HG03064 (cell line): ENCODE data around the gene LAMA2.

Source experiments
- ATAC-seq: cut with Tn5 transposase; IDR thresholded peaks from one replicate; pipeline ENCODE4 v1.9.1; 2021; ENCODE audit warnings: low read depth; ENCODE audit not compliant: unreplicated experiment

The LAMA2 gene

GRCh38 chr6:129402244-129402643 is 519.3 kb downstream of the LAMA2 start:
- ATAC-seq = no peak

DNA sequence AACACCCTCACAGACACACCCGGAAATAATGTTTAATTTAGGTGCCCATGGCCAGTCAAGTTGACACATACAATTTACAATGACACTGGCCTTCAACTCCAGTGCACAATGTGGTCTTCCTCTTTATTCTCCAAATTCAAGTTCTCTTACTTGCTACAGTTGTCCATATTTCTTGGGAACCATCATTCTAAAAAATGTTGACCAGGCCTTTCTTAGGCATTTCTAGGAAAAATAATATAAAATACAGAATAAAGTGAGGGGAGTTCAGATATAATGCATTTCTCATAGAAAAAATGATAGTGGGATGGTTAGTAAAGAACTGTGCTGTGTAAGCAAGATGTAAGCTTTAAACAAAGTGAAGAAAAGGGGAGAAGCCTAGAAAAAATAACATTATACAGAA is 528.2 kb downstream of the LAMA2 start:
- no peak for ATAC-seq

DNA sequence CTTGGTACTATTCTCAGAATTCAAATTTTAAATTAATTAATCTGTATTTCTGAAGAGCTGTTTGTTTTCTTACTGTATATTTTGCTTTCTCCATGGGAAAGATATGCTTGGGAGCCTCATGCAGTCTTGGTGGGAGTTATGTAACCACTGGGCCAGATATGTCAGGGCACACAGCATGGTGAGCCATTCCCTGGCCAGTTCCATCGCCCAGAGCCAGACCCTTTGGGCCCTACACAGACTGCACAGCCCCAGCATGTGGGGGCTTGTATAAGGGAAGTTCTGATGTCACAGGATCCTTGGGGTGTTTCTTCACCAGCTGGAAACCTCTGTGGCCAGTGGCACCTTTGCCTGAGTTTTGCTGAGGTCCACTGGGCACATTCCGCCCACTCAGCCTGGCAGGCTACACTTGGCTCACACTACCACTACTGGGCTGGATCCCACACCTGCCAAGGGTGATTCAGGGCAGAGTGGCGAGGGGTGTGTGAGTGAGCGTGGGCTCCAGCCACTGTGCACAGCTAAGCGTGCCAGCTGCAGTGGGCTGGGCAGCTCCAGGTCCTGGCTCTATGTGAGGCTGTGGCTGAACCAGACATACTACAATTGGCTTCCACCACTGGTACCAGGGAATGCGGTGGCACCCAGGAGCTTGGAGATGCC is 533.5 kb downstream of the LAMA2 start:
- no peak for ATAC-seq

DNA sequence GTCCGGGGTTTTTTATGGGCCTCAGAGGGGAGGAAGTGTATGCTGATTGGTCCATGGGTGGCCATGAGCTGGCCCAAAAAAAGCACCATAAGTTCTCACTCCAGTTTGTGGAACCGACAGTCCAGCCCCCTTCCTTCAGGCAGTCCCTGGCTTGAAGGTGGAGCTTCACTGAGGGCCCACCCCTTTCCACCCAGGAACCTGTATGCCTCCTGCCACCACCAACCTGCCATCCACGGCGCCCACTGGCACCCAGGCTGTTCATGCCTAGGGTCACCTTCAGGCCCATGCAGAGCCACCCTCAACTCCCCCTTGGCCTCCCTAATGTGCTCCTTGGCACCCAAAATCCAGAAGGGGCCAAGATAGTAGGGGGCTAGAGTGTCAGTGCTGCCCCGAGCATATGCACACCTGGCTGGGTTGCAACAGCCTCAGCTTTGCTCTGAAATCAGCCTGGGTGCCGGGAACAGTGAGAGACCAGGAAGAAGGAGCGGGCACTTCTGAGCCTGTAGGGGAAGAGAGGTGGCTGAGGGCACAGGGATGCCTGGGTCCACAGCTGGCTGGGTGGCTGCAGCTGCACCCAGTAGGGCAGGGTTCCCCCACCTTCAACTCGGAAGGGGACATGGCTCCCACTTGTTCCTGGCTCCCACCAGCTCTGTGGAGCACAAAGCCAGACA is 534.6 kb downstream of the LAMA2 start:
- no peak for ATAC-seq

GRCh38 chr6:129419324-129419723 is 536.4 kb downstream of the LAMA2 start:
- no peak for ATAC-seq

GRCh38 chr6:129426343-129426742 is 543.4 kb downstream of the LAMA2 start:
- ATAC-seq = no peak

- no peak for ATAC-seq
These were observed 547.0 kb downstream of the LAMA2 start for GRCh38 chr6:129429956-129430355.

GRCh38 chr6:129432738-129433137 is 549.8 kb downstream of the LAMA2 start:
- ATAC-seq = no peak

GRCh38 chr6:129434091-129434490 is 551.2 kb downstream of the LAMA2 start:
- no peak for ATAC-seq

- ATAC-seq = no peak
These were observed 557.8 kb downstream of the LAMA2 start for GRCh38 chr6:129440691-129441090.

DNA sequence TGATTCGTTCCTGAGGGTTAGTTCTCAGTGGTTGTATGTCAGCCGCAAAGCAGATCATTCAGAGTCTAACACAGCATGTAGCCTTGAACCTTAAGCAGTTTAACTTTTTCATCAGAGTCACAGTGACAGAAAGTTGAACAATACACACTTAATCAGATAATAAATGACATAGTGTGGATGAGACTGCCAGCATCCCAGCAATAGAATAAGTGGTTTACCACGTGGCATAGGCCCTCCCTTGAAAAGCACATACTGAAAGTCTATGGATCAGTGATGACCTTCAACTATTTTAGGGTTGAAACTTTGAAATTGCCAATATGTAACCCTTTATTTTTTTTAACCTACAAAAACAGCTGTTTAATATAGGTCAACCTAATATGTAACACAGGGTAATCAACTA is 561.7 kb downstream of the LAMA2 start:
- ATAC-seq = no peak

GRCh38 chr6:129446272-129447197 is 563.6 kb downstream of the LAMA2 start:
- ATAC-seq = no peak

DNA sequence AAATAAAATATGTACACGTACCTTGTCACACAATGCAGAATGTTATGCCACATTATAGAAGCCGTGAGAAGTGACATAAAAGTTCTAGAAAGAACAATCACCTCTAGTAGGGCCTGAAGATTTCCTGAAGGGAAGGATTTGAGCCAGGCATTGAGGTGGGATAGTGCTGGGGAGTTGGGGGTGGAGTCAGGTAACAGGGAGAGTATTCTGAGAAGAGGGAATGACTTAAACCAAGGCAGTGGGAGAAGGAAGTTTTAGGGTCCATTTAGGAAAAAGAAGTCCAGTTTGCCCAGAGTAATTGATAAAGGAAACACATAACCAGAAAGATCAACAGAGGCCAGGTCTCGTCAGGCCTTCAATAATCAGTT is 564.2 kb downstream of the LAMA2 start:
- ATAC-seq = no peak

- ATAC-seq = peak; percentile 99
These were observed 566.0 kb downstream of the LAMA2 start for GRCh38 chr6:129448965-129449364.

DNA sequence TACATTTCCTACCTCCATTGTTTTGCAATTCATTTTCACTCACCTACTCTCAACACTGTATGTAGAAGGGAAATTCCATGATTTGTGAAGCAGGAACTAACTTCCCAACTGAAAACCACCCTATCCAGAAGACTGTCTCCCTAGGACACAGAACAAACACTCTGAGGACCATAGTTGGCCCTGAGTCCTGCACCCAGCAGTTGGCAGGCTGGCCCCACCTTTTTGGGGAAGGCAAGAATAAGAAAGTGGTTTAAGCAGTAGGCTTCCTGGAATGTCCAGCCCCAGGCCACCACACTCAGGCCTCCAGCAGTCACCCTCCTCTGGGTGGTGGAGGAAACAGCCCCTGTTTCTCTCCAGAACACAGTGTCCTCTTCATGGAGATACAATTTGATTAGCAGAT is 568.2 kb downstream of the LAMA2 start:
- ATAC-seq = no peak

DNA sequence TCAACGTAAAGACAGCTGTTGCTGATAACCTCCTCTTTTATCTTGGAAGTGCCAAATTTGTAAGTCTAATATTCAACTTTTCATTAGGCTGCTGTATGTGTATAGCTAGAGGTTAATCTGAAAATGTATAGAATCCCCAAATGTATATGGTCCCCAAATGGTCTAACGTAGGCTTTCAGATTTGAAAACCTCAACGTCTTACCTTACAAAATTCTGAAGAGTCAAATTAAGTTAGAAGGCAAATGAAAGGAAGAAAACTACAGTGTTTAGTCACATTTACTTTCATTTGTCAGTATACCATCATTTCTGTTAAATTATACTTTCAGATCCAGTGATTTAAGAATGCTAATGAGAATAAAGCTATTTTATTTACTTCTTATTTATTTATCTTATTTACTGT is 570.1 kb downstream of the LAMA2 start:
- ATAC-seq = no peak

GRCh38 chr6:129454488-129454887 is 571.5 kb downstream of the LAMA2 start:
- no peak for ATAC-seq

DNA sequence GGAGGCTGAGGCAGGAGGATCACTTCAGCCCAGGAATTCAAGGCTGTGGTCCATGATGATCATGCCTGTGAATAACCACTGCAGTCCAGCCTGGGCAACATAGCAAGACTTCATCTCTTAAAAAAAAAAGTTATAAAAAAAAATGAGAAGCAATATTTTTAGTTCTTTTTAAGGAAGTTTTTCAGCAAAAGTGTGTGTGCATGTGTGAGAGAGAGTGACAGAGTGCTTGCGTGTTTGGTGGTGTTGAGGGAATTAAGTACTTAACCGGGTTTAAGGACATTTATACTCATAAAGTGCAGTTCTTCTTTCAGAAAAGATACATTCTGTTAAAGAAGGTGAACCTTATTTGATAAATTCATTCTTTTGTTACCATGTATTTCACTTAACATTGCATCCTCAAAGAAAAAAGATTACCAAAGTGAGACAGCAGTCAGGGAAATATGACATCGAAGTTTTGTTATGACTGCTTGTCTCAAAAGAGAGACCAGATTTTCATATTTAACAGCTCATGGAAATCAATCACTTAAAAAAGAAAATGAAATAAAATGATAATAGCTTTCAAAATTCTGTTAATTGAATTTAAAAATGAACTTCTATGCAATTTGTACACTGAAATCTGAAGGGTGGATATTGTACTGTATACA is 572.3 kb downstream of the LAMA2 start:
- ATAC-seq = no peak

DNA sequence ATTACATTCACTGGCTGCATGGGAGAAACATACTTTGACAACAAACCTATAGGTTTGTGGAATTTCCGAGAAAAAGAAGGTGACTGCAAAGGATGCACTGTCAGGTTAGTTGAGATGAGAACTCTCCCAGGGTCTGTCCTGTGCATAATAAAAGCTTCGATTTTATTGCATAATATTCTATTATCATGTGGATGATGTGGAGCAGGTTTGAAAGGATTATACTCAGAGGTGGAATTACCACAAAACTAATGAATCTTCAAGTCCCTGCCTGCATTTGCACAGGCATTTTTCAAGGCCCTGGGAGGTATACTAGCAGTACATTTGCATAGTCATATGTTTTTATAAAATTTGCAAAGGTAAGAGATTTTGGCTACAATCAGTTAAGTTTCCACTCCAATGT is 577.3 kb downstream of the LAMA2 start:
- no peak for ATAC-seq

- no peak for ATAC-seq
These were observed 586.2 kb downstream of the LAMA2 start for GRCh38 chr6:129469070-129469662.

GRCh38 chr6:129472239-129472638 is 589.3 kb downstream of the LAMA2 start:
- ATAC-seq = no peak
